GM20000 (cell line): ENCODE results near the gene C1orf185.

Source experiments
- DNase-seq: peaks from one replicate; pipeline ENCODE4 v3.0.0; 2012; ENCODE audit warnings: low spot score
- TF ChIP-seq, protein P1 (sequence below): IDR thresholded peaks from 2 replicates; pipeline ENCODE4 v1.5.1; 2012; ENCODE audit warnings: mild to moderate bottlenecking, control low read depth; ENCODE audit errors: extremely low read depth, missing control alignments

Gene C1orf185

DNA sequence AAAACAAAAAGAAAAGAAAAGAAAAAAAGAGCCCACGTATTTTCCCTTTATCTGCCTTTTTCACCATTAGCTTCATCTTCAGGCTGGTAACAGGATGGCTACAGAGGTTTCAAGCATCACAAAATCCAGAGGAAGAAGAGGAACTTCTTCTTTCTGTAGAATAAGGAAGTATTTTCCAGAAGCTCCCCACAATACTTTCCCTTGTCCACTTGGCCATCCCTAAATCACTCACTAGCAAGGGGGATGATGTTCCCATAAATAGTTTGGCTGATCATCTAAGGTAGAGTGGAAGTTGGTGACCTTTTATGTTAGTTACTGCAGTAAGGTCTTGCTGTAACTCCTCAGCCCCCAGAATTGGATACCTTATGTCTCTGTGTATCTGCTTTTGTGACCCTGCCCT is 88.9 kb downstream of the C1orf185 start:
- no peak for DNase-seq
- TF ChIP-seq, protein P1, sequence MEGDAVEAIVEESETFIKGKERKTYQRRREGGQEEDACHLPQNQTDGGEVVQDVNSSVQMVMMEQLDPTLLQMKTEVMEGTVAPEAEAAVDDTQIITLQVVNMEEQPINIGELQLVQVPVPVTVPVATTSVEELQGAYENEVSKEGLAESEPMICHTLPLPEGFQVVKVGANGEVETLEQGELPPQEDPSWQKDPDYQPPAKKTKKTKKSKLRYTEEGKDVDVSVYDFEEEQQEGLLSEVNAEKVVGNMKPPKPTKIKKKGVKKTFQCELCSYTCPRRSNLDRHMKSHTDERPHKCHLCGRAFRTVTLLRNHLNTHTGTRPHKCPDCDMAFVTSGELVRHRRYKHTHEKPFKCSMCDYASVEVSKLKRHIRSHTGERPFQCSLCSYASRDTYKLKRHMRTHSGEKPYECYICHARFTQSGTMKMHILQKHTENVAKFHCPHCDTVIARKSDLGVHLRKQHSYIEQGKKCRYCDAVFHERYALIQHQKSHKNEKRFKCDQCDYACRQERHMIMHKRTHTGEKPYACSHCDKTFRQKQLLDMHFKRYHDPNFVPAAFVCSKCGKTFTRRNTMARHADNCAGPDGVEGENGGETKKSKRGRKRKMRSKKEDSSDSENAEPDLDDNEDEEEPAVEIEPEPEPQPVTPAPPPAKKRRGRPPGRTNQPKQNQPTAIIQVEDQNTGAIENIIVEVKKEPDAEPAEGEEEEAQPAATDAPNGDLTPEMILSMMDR = no peak

DNA sequence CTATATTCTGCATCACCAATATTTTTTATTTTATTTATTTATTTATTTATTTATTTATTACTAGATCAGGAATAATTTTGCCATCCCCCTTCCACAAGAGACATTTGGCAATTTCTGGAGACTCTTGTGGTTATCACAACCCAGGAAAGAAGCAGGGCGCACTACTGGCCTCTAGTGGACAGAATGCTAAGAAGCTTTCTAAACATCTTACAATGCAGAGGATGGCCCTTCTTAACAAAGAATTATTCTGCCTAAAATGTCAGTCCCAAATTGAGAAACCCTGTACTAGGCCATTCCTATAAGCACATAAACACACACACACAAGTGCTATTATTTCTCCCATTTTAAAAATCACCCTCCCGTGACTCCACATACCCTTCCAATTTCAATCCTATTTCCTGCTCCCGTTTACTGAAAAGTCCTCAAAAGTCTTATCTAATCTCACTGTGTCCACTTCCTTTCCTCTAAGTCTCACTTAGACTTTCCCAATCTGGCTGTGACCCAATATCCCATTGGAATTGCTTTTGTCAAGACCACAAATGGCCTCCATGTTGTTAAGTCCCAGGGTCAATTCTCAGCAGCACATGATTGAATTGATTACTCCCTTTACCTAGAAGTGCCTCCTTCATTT is 90.3 kb downstream of the C1orf185 start:
- TF ChIP-seq, protein P1 = peak; percentile 61
- peak; percentile 46 for DNase-seq

DNA sequence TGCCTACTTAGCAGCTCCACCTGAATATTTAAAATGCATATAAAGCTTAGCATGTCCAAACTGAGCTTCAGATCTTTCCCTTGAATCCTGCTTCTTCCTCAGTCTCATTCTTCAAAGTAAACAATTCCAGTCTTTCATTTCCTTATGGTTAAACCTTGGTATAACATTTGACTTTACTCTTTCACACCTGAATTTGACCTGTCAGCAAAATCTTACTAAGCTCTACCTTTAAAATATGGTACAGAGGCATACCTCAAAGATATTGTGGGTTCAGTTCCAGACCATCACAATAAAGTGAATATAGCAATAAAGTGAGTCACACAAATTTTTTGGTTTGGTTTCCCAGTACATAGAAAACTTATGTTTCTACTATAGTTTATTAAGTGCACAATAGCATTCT is 91.5 kb downstream of the C1orf185 start:
- TF ChIP-seq, protein P1 = no peak
- DNase-seq = no peak
